GM06990 (cell line): Measurements from ENCODE around the gene TLE4.

Experiments used
- DNase-seq: peaks from one replicate; pipeline ENCODE4 v3.0.0-alpha.2; 2011; ENCODE audit not compliant: insufficient read length; ENCODE audit errors: extremely low read depth
- H3K27me3 ChIP-seq: replicated peaks from 2 replicates; pipeline ENCODE4 v1.6.0; 2011; ENCODE audit warnings: low read length; ENCODE audit not compliant: control insufficient read depth, insufficient read depth
- H3K36me3 ChIP-seq: 2 replicates; pipeline ENCODE4 v1.5.1; 2011; ENCODE audit warnings: low read length; ENCODE audit not compliant: control insufficient read depth, insufficient read depth
- H3K4me3 ChIP-seq: replicated peaks from 2 replicates; pipeline ENCODE4 v1.5.1; 2011; ENCODE audit warnings: low read depth, mild to moderate bottlenecking, control low read depth, low read length
- TF ChIP-seq, protein P1 (sequence below): IDR thresholded peaks from 2 replicates; pipeline ENCODE4 v1.5.1; 2011; ENCODE audit warnings: low read length, control low read depth, mild to moderate bottlenecking, inconsistent platforms; ENCODE audit not compliant: insufficient read depth, poor library complexity, severe bottlenecking

Gene TLE4

DNA sequence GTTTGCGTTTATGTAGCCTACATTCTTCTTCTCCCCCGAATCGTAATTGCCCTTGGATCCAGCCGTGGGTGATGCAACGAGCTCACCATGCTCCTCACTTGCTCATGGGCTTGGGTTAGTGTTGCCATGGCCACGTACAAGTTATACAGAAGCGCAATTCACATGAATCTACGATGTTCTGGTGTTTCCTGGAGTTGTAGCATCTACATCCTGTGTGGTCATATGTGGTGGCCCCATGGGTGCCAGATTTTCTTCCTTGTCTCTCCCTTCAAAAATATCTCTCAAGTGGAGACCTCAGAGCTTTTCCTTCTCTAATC lies 115.3 kb downstream of the TLE4 start:
- Histone ChIP-seq H3K36me3 (no peaks in the 10 kb centered on the region), H3K4me3 (no peak overlapping the region), H3K27me3 (no peaks in the 10 kb centered on the region)
- TF ChIP-seq, protein P1, sequence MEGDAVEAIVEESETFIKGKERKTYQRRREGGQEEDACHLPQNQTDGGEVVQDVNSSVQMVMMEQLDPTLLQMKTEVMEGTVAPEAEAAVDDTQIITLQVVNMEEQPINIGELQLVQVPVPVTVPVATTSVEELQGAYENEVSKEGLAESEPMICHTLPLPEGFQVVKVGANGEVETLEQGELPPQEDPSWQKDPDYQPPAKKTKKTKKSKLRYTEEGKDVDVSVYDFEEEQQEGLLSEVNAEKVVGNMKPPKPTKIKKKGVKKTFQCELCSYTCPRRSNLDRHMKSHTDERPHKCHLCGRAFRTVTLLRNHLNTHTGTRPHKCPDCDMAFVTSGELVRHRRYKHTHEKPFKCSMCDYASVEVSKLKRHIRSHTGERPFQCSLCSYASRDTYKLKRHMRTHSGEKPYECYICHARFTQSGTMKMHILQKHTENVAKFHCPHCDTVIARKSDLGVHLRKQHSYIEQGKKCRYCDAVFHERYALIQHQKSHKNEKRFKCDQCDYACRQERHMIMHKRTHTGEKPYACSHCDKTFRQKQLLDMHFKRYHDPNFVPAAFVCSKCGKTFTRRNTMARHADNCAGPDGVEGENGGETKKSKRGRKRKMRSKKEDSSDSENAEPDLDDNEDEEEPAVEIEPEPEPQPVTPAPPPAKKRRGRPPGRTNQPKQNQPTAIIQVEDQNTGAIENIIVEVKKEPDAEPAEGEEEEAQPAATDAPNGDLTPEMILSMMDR = no peak
- no peak for DNase-seq

DNA sequence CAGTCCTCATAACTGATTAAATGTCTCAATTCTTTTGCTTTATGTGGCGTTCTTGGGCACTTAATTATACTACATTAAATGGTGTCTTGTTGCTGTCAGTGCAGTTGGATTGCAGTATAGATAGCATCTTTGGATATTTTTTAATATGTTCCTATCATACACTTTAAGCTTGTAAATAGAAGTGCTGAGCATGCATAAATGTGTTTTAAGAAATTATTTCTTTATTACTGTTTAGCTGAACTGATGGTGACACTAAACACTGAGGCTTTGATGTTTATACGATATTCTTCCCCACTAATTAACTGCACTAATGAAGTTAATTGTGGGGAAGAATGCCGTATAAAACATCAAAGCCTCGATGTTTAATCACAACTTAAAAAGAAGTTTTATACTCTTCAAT lies 116.6 kb downstream of the TLE4 start:
- Histone ChIP-seq H3K27me3 (no peaks in the 10 kb centered on the region), H3K4me3 (no peak overlapping the region), H3K36me3 (no peaks in the 10 kb centered on the region)
- no peak for DNase-seq
- TF ChIP-seq, protein P1 = no peak

DNA sequence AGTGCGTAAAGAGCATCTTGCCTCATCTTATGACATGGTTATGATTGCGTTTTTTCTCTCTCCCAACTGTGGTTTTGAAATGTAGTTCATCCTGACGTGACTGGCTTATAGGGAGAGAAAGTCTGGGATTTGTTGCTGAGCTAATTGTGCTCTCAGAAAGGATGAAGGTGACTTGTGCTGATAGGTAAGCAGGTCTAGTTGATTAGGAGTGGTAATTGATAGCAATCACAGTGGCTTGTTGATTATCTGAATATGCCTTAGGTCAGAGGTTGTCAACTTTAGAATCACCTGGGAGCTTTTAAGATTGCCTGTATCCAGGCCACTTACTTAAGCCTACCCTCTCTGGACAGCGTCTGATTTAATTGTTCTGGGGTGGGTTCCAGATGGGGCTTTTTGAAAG lies 117.8 kb downstream of the TLE4 start:
- DNase-seq = no peak
- Histone ChIP-seq H3K27me3 (no peaks in the 10 kb centered on the region), H3K4me3 (no peak overlapping the region), H3K36me3 (no peaks in the 10 kb centered on the region)
- TF ChIP-seq, protein P1 = no peak

DNA sequence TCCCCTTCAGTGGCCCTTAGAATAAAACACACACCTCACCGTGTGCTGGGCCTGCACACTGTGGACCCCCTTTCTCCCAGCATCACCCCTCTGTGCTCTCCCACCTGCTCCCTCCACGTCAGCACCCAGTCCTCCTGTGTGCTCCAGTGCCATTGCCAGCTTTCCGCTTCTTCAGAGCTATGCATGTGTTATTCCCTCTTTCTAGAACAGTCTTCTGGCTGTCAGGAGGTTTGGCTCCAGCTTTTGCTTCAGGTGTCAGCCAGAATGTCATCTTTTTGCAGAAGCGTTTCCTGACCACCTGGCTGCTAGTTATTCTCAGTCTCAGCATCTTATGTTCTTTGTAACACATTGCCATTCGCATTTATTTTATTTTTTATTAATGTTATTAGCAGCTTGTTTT lies 119.7 kb downstream of the TLE4 start:
- Histone ChIP-seq H3K4me3 (no peak overlapping the region), H3K27me3 (no peaks in the 10 kb centered on the region), H3K36me3 (no peaks in the 10 kb centered on the region)
- no peak for DNase-seq
- TF ChIP-seq, protein P1 = no peak

DNA sequence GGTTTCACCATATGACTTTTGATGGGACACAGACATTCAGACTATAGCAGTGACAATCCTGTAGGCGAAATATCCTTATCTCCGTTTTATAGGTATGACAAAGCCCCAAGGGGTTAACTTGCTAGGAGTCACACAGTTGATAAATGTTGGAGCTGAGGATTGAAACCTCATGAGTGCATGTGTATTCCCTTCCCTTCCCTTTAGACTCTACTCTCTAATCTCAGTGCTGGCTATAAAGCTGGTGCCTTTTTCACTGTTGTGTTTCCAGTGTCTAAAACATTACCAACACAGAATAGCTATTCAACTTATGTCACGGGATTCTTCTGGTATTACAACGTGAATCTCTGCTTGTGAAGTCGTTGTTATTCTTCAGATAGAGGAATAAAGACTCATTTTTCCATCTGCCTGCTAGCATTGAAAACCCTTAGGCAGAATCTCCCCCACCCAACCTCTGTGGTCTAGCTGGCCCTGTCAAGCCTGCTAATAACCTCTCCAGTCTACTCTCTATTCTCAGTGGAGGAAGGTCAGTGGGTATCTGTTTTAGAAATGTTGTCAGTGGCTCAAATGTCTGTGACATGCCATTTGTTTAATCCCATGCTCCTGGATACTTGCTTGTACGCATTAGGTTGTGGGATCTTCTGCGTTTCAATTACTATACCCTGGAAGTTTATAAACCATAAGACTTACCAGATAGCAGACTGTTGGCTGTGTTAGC lies 121.2 kb downstream of the TLE4 start:
- DNase-seq = no peak
- Histone ChIP-seq H3K36me3 (no peaks in the 10 kb centered on the region), H3K27me3 (no peaks in the 10 kb centered on the region), H3K4me3 (no peak overlapping the region)
- TF ChIP-seq, protein P1 = no peak

DNA sequence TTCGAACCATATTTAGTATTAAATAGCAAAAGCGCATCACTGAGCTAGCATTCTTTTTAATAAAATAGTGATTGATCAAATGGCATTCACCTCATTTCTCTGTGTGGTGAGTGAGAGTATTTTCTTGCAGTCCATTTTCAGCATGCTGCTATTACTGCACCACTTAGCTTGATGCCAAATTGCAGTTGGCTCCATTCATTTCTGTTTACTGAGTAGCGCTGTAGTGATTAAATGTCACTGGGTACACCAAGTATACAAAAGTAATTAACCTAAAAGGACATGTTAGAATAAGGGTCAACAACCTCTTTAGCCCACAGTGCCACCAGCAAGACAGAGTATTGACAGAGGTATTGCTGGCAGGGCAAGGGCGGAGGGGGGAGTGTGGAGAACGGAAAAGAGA lies 122.0 kb downstream of the TLE4 start:
- TF ChIP-seq, protein P1 = no peak
- H3K4me3 ChIP-seq = no peak overlapping the region
- no peaks in the 10 kb centered on the region for H3K36me3 ChIP-seq

More for the DNA sequence above, 122.0 kb downstream of the TLE4 start:
- H3K27me3 ChIP-seq = no peaks in the 10 kb centered on the region
- no peak for DNase-seq
